Measurements from ENCODE around the gene THRA.

The THRA gene

GRCh38 chr17:40076591-40076990, 13.8 kb downstream of the THRA start:
- peaks cover 26% of the 10 kb centered on the region for H3K4me1 Mint-ChIP-seq (ENCODE audit: low read depth)
- H3K36me3 Mint-ChIP-seq (ENCODE audit: low read depth), result peaks cover 4% of the 10 kb centered on the region
- H3K27me3 Mint-ChIP-seq, result no peaks in the 10 kb centered on the region
- H3K9me3 Mint-ChIP-seq, result no peaks in the 10 kb centered on the region
- H3K4me3 Mint-ChIP-seq, result no peak overlapping the region
- no peak overlapping the region for H3K27ac Mint-ChIP-seq

DNA sequence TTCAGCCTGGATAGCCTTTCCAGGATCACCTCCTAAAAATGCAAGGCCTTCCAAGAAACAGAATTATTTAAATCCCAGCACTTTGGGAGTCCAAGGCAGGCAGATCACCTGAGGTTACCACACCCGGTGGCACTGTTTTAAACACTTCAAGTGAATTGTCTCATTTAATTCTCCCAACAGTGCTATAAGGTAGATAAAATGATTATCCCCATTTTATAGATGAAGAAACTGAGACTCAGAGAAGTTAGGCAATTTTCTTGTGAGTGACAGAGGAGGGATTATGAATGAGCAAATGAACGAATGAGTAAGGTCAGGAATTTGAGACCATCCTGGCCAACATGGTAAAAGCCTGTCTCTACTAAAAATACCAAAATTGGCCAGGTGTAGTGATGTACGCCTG, 16.8 kb downstream of the THRA start:
- Mint-ChIP-seq H3K4me1 (ENCODE audit: low read depth) (peaks cover 18% of the 10 kb centered on the region), H3K27me3 (no peaks in the 10 kb centered on the region), H3K36me3 (ENCODE audit: low read depth) (peaks cover 8% of the 10 kb centered on the region), H3K27ac (no peak overlapping the region), H3K4me3 (no peak overlapping the region), H3K9me3 (no peaks in the 10 kb centered on the region)

- H3K4me1 Mint-ChIP-seq (ENCODE audit: low read depth), result peaks cover 3% of the 10 kb centered on the region
- H3K27me3 Mint-ChIP-seq, result no peaks in the 10 kb centered on the region
- H3K9me3 Mint-ChIP-seq, result no peaks in the 10 kb centered on the region
- peaks cover 16% of the 10 kb centered on the region for H3K36me3 Mint-ChIP-seq (ENCODE audit: low read depth)
- H3K27ac Mint-ChIP-seq, result no peak overlapping the region
- H3K4me3 Mint-ChIP-seq, result no peak overlapping the region
Observed at GRCh38 chr17:40084477-40084876, 21.7 kb downstream of the THRA start.

DNA sequence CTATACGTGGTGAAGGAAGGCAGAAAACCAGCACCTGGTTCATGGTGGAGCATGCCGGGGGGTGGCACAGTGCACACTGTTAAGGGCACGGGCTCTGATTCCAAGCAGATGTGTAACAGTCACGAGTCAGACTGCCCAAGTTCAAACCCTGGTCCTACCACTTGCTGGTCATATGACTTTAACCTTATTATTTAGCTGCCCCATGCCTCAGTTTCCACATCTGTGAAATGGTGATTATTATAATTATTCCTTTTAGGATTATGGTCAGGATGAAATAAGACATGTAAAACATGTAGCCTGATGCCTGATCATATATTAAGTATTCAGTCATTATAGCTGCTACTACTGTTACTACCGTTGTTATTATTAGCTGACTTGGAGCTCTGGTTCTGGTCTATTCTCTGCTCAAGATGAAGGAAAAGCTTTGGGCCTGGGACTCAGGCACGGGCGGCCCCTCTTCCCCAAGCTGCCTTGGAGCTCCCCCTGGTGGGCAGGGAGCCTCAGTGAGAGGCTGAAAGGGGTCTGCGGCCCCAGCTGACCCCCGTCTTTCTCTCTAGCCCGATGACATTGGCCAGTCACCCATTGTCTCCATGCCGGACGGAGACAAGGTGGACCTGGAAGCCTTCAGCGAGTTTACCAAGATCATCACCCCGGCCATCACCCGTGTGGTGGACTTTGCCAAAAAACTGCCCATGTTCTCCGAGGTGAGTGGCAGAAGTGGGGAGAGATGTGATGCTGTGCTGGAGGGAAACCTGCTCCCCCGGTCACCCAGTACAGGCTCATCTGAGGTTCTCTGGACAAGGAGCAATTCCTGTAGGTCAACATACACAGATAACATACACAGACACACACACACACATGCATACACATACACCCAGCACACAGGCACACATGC, 23.6 kb downstream of the THRA start:
- peaks cover 16% of the 10 kb centered on the region for H3K36me3 Mint-ChIP-seq (ENCODE audit: low read depth)
- peaks cover 3% of the 10 kb centered on the region for H3K4me1 Mint-ChIP-seq (ENCODE audit: low read depth)
- no peak overlapping the region for H3K4me3 Mint-ChIP-seq
- H3K27ac Mint-ChIP-seq, result no peak overlapping the region
- no peaks in the 10 kb centered on the region for H3K27me3 Mint-ChIP-seq
- no peaks in the 10 kb centered on the region for H3K9me3 Mint-ChIP-seq

- Mint-ChIP-seq H3K36me3 (ENCODE audit: low read depth) (peaks cover 16% of the 10 kb centered on the region), H3K4me3 (no peak overlapping the region), H3K27ac (no peak overlapping the region)
Observed at GRCh38 chr17:40087049-40087794, 24.5 kb downstream of the THRA start.

DNA sequence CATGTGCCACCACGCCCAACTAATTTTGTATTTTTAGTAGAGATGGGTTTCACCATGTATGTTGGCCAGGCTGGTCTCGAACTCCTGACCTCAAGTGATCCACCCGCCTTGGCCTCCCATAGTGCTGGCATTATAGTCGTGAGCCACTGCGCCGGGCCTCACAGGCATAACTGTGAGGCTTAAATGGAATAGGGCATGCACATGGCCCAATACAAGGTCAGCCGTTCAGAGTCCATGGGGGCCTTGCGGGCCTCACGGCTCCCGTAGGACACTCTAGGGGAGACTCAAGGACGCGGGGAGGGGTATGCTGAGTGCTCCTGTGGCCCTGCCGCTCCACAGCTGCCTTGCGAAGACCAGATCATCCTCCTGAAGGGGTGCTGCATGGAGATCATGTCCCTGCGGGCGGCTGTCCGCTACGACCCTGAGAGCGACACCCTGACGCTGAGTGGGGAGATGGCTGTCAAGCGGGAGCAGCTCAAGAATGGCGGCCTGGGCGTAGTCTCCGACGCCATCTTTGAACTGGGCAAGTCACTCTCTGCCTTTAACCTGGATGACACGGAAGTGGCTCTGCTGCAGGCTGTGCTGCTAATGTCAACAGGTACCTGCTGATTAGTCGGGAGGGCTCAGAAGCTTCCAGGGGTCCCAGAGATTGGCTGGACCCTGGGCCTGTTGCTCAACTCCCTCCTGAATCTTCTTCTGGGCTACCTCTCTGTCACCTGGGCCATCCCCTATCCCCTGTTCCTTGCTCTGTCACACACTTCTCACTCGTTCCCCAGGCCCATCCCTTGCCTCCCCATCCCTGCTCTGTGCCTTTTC, 25.3 kb downstream of the THRA start:
- Mint-ChIP-seq H3K4me3 (no peak overlapping the region), H3K36me3 (ENCODE audit: low read depth) (peaks cover 16% of the 10 kb centered on the region), H3K27me3 (no peaks in the 10 kb centered on the region), H3K4me1 (ENCODE audit: low read depth) (peaks cover 3% of the 10 kb centered on the region), H3K9me3 (no peaks in the 10 kb centered on the region), H3K27ac (no peak overlapping the region)

More at GRCh38 chr17:40087049-40087794, 24.5 kb downstream of the THRA start:
- Mint-ChIP-seq H3K9me3 (no peaks in the 10 kb centered on the region), H3K27me3 (no peaks in the 10 kb centered on the region), H3K4me1 (ENCODE audit: low read depth) (peaks cover 3% of the 10 kb centered on the region)

DNA sequence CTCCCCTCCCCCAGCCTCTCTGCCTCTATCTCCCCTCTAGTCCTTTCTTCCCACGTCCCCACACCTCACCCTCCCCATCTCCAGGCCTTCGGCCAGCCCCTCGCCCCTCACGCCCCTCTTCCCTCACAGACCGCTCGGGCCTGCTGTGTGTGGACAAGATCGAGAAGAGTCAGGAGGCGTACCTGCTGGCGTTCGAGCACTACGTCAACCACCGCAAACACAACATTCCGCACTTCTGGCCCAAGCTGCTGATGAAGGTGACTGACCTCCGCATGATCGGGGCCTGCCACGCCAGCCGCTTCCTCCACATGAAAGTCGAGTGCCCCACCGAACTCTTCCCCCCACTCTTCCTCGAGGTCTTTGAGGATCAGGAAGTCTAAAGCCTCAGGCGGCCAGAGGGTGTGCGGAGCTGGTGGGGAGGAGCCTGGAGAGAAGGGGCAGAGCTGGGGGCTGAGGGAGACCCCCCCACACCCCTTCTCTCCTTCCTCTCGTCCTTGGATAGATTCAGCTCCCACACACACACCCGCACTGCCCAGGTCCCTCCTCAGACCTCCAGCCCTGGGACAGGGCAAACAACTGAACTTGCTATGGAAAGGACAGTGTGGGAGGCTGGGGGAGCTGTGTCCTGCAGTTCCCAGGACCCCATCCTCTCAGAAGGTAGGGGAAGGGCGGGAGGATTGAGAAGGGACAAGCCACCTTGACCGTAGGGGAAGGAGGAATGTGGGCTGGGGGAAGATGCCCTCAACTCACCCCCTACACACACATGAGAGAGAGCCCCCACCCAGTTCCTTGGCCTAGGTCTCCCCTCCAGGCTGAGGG, 26.5 kb downstream of the THRA start:
- no peak overlapping the region for H3K4me3 Mint-ChIP-seq
- no peaks in the 10 kb centered on the region for H3K9me3 Mint-ChIP-seq
- H3K27me3 Mint-ChIP-seq, result no peaks in the 10 kb centered on the region
- peaks cover 22% of the 10 kb centered on the region for H3K36me3 Mint-ChIP-seq (ENCODE audit: low read depth)
- H3K27ac Mint-ChIP-seq, result no peak overlapping the region
- peaks cover 3% of the 10 kb centered on the region for H3K4me1 Mint-ChIP-seq (ENCODE audit: low read depth)

GRCh38 chr17:40090237-40091119, 27.7 kb downstream of the THRA start:
- peaks cover 13% of the 10 kb centered on the region for H3K4me1 Mint-ChIP-seq (ENCODE audit: low read depth)
- no peak overlapping the region for H3K27ac Mint-ChIP-seq
- no peaks in the 10 kb centered on the region for H3K9me3 Mint-ChIP-seq
- H3K4me3 Mint-ChIP-seq, result no peak overlapping the region
- peaks cover 30% of the 10 kb centered on the region for H3K36me3 Mint-ChIP-seq (ENCODE audit: low read depth)
- H3K27me3 Mint-ChIP-seq, result no peaks in the 10 kb centered on the region

DNA sequence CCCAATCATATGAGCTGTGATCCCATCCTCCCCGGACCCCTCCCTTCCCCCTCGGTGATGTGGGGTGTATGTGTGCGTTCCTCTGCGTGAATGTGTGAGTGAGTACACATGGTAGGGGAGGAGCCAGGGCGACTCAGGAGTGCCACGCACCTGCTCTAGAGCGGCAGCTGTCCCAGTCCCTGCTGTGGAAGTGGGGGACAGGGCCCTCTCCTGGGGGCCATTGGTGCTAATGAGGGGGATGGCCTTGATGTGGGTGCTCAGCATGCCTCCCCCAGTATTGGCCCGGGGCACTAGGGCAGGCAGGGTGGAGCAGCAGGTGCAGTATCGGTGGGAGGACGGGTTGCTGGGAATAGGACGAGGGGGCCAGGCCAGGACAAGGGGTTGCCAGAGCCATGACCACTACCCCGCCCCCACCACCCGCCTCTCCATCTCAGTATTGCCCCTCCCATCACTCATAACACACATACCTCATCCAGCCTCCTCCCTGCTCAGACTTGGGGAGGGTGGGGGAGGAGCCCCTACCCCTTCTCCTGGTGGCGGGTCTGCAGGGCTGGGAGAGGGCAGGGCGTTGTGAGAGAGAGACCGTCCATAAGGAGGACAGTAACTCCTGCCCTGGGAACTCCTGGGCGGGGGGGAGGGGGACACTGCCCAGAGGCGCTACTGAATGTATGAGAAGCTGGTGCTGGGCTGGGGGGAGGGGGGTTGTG, 29.1 kb downstream of the THRA start:
- Mint-ChIP-seq H3K4me1 (ENCODE audit: low read depth) (peaks cover 23% of the 10 kb centered on the region), H3K27ac (no peak overlapping the region), H3K36me3 (ENCODE audit: low read depth) (peaks cover 43% of the 10 kb centered on the region), H3K9me3 (no peaks in the 10 kb centered on the region), H3K27me3 (no peaks in the 10 kb centered on the region), H3K4me3 (no peak overlapping the region)

DNA sequence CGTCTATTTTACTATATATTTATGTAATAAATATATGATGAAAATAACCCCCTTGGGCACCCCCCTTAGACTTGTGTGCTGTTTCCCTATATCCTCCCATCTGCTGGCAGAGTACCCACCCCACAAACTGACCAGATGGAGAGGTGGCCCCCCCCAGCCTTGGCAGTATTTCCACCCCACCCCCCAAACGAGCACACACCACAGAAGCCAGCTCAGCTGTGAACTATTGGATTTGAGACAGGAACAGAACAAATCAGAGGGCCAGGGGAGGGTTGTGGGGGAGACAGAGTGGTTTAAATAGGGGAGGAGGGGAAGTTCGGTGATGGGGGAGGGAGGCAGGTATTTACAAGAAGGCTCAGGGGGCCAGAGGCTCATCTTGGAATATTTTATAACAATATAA, 29.8 kb downstream of the THRA start:
- Mint-ChIP-seq H3K27ac (no peak overlapping the region), H3K4me1 (ENCODE audit: low read depth) (peaks cover 30% of the 10 kb centered on the region), H3K9me3 (no peaks in the 10 kb centered on the region), H3K4me3 (no peak overlapping the region), H3K27me3 (no peaks in the 10 kb centered on the region), H3K36me3 (ENCODE audit: low read depth) (peaks cover 44% of the 10 kb centered on the region)

DNA sequence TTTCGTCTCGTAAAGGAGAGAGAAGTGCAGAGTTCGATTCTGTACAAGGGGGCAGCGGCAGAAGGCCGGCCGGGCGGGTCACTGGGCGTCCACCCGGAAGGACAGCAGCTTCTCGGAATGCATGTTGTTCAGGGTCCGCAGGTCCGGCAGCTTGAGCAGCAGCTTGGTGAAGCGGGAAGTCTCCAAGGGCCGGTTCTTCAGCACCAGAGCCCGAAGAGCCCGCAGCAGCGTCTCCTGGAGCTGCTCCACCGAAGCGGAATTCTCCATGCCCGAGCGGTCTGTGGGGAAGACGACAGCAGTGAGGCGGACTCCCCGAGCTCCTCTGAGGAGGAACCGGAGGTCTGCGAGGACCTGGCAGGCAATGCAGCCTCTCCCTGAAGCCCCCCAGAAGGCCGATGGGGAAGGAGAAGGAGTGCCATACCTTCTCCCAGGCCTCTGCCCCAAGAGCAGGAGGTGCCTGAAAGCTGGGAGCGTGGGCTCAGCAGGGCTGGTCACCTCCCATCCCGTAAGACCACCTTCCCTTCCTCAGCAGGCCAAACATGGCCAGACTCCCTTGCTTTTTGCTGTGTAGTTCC, 30.3 kb downstream of the THRA start:
- no peak overlapping the region for H3K27ac Mint-ChIP-seq
- no peaks in the 10 kb centered on the region for H3K27me3 Mint-ChIP-seq
- peaks cover 35% of the 10 kb centered on the region for H3K4me1 Mint-ChIP-seq (ENCODE audit: low read depth)
- H3K36me3 Mint-ChIP-seq (ENCODE audit: low read depth), result peaks cover 45% of the 10 kb centered on the region
- H3K9me3 Mint-ChIP-seq, result no peaks in the 10 kb centered on the region
- no peak overlapping the region for H3K4me3 Mint-ChIP-seq

DNA sequence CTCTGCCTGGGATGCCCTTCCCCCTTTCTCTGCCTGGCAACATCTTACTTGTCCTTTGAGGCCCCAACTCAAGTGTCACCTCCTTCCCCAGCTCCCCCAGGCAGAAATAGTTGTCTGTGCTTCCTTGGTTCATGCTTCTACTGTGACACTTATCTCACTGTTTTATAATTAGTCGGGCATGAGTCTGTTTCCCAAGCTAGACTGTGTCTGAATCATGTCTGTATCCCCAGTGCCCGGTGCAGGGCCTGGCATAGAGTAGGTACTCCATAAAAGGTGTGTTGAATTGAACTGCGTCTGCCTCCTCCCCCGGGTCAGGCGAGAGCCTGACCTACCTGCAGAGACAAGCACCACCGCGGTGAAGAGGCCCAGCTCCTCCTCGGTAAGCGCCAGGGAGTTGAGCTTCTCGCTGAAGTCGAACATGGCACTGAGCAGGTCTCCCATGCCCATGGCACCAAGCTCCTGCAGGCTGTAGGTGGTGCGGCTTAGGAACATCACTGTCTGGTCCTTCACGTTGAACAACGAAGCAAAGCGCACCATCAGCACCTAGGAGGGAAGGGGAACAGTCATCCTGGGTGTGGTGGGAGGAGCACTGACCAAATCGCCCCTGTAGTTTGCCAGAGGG, 30.9 kb downstream of the THRA start:
- Mint-ChIP-seq H3K27ac (no peak overlapping the region), H3K4me3 (no peak overlapping the region), H3K36me3 (ENCODE audit: low read depth) (peaks cover 45% of the 10 kb centered on the region), H3K9me3 (no peaks in the 10 kb centered on the region), H3K27me3 (no peaks in the 10 kb centered on the region), H3K4me1 (ENCODE audit: low read depth) (peaks cover 41% of the 10 kb centered on the region)

Measured in stimulated activated naive CD8-positive, alpha-beta T cell treated with anti-CD3 and anti-CD28 coated beads, Interleukin-15, Interleukin-2, amounts not matched to agents 100 ng/mL and 50 ng/mL, for 24 hours (primary cell).